Caco-2 (cell line): ENCODE results near the gene SULT2B1. TPM values are rescaled to one million over a fixed set of nuclear protein-coding genes. Genes with fewer than 3 reads are reported as not detected.

Experiments
- BruUV-seq: library from RNA; stranded (reverse); fragments of 400-500 nt; replicated peaks from 2 replicates; lab custom pipeline; 2021; lab: Mats Ljungman, UMichigan
- CTCF ChIA-PET: fragments of 300-600 bp; sonication (Branson Sonifier 250); formaldehyde crosslinking; loops from one replicate; lab custom pipeline; 2022; ENCODE audit warnings: antibody characterized with exemption; lab: Charles Lee
- POLR2A ChIA-PET: fragments of 300-600 bp; sonication (Branson Sonifier 250); formaldehyde crosslinking; loops from one replicate; lab custom pipeline; 2022; ENCODE audit warnings: antibody characterized with exemption; lab: Charles Lee
- DNase-seq, 2 experiments: peaks; one replicate each; pipeline versions ENCODE4 v3.0.0 to v3.0.0-alpha.2; 2020 to 2022
- H3K27me3 ChIP-seq: replicated peaks from 2 replicates; pipeline ENCODE4 v1.6.0; 2011; ENCODE audit warnings: low read length; ENCODE audit not compliant: control insufficient read depth, insufficient read depth
- H3K36me3 ChIP-seq: 2 replicates; pipeline ENCODE4 v1.5.1; 2011; ENCODE audit warnings: low read length; ENCODE audit not compliant: control insufficient read depth, insufficient read depth
- H3K4me1 ChIP-seq: fragments of 250-450 bp; sonication (Bioruptor Pico); 2 replicates; pipeline ENCODE4 v1.5.1; 2020; ENCODE audit warnings: mild to moderate bottlenecking
- H3K4me3 ChIP-seq: 2 replicates; pipeline ENCODE4 v1.5.1; 2011; ENCODE audit warnings: low read depth, mild to moderate bottlenecking, control low read depth, low read length
- H3K9me3 ChIP-seq: fragments of 250-450 bp; sonication (Bioruptor Pico); 2 replicates; pipeline ENCODE4 v1.5.1; 2020; ENCODE audit warnings: mild to moderate bottlenecking, moderate library complexity
- H3K27ac Mint-ChIP-seq: one replicate; pipeline ENCODE4 v1.8.0; 2022; ENCODE audit warnings: mixed read lengths; ENCODE audit not compliant: unreplicated experiment
- H3K27me3 Mint-ChIP-seq: one replicate; pipeline ENCODE4 v1.8.0; 2022; ENCODE audit warnings: mixed read lengths; ENCODE audit not compliant: insufficient read depth, unreplicated experiment
- H3K36me3 Mint-ChIP-seq: one replicate; pipeline ENCODE4 v1.8.0; 2022; ENCODE audit warnings: mild to moderate bottlenecking, mixed read lengths; ENCODE audit not compliant: insufficient read depth, unreplicated experiment
- H3K4me1 Mint-ChIP-seq: one replicate; pipeline ENCODE4 v1.8.0; 2022; ENCODE audit warnings: low read depth, mixed read lengths; ENCODE audit not compliant: unreplicated experiment
- H3K4me3 Mint-ChIP-seq: one replicate; pipeline ENCODE4 v1.8.0; 2022; ENCODE audit warnings: mild to moderate bottlenecking, moderate library complexity, mixed read lengths; ENCODE audit not compliant: unreplicated experiment
- H3K9me3 Mint-ChIP-seq: one replicate; pipeline ENCODE4 v1.8.0; 2022; ENCODE audit warnings: mixed read lengths; ENCODE audit not compliant: unreplicated experiment
- intact Hi-C: fragments of 100-400 bp; cut with micrococcal nuclease; formaldehyde crosslinking; loops from one replicate; pipeline ENCODE4 v1.10.0; 2022; ENCODE audit not compliant: unreplicated experiment
- total RNA-seq: library from RNA; stranded (reverse); gene quantifications from 2 replicates; pipeline ENCODE4 v1.2.3, GENCODE V29; 2022
- TF ChIP-seq, protein P1 (sequence below), 2 experiments: fragments of 200-600 bp in 1 of 2; IDR thresholded peaks; 1 replicate in 1 of 2; 2 replicates in 1 of 2; pipeline versions ENCODE4 v1.5.1 to v1.8.0; 2011 to 2022; ENCODE audit warnings: antibody characterized with exemption in 1 of 2, control low read depth in 1 of 2, inconsistent platforms in 1 of 2, low read depth in 1 of 2, low read length in 1 of 2, mild to moderate bottlenecking in 1 of 2, moderate library complexity in 1 of 2; ENCODE audit not compliant: insufficient read depth in 1 of 2, severe bottlenecking in 1 of 2, unreplicated experiment in 1 of 2

The SULT2B1 gene
- total RNA-seq, 1 experiment from 2014 or later = 1.4 TPM

DNA sequence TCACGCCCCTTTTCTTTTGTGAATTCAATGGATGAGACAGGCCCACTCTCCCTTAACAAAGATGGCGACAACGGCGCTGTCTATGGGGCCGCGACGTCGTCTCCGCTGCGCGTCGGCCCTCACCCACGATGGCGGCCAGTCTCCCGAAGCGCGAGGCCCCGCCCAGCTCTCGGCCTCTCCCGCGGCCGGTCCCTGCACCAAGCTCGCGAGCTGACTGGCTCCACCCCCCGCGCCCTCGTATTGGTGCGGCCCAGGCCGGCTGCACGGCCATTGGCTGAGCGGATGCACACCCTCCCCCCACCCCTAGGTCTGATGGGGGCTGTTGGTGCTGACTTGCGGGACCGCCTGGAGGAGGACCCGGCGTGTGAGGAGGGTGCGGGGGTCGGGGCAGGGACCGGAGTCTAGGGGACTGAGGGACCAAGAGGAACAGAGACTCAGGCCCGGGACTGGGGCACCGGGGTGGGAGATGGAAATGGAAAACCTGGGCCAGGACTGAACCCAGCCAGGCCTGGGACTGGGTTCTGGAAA, 72.2 kb downstream of the SULT2B1 start:
- peak overlapping the region; percentile 63 for H3K4me3 ChIP-seq

DNA sequence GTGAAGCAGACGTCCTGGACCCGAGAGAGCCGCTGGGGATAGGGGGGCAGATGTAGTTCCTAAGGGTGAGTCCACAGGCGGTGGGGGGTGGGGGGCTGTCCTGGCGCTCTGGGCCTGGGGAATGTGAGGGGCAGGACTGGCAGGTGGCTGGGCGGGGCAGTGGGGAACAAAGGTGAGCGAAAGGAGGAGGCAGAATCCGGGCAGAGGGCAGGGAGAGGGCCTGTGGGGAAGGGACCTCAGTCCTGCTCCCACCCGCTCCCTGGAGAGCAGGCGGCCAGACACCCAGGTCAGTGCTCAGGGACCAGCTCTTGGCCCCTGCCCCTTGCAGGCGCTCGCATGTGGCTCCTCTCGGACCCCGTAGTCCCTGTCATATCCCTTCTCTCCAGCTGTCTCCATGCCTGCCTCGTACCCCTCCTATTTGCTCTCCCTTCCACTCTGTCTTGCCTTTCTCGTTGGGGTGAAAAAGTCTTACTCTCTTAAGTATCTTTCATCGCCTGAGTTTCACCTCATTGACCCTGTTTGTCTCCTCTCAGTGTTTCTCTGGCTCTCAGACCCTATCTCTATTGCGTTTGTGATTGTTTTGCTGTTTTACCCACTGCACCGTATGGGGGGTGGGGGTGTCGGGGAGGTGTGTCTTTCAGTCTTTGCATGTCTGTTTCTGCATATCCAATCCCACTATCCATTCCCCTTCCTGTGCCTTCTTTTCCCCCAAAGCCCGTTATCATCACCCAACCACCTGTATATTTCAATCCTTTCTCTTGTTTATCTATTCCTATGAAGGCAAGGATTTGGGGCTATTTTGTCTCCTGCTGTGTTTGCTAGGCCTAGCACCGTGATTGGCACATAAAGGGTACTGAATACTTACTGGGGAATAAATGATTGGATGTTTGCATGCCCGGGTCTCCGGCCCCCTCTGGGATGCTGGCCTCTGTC, 73.1 kb downstream of the SULT2B1 start:
- H3K4me1 ChIP-seq = peaks cover 45% of the 10 kb centered on the region
- Mint-ChIP-seq H3K27ac (peak overlapping the region; percentile 87), H3K4me3 (peak overlapping the region; percentile 87), H3K9me3 (no peaks in the 10 kb centered on the region), H3K36me3 (peaks cover 65% of the 10 kb centered on the region), H3K4me1 (peaks cover 40% of the 10 kb centered on the region), H3K27me3 (no peaks in the 10 kb centered on the region)
- intact Hi-C loops = loop anchor here (1.0 kb wide), 1 partner anchor 8 kb away; no protein-coding TSS in a partner anchor
- CTCF ChIA-PET = no interaction called here
- DNase-seq = peak; percentile 83 to 84
- H3K4me3 ChIP-seq = peak overlapping the region; percentile 63
- H3K27me3 ChIP-seq = no peaks in the 10 kb centered on the region
- H3K9me3 ChIP-seq = no peaks in the 10 kb centered on the region
- TF ChIP-seq, protein P1, sequence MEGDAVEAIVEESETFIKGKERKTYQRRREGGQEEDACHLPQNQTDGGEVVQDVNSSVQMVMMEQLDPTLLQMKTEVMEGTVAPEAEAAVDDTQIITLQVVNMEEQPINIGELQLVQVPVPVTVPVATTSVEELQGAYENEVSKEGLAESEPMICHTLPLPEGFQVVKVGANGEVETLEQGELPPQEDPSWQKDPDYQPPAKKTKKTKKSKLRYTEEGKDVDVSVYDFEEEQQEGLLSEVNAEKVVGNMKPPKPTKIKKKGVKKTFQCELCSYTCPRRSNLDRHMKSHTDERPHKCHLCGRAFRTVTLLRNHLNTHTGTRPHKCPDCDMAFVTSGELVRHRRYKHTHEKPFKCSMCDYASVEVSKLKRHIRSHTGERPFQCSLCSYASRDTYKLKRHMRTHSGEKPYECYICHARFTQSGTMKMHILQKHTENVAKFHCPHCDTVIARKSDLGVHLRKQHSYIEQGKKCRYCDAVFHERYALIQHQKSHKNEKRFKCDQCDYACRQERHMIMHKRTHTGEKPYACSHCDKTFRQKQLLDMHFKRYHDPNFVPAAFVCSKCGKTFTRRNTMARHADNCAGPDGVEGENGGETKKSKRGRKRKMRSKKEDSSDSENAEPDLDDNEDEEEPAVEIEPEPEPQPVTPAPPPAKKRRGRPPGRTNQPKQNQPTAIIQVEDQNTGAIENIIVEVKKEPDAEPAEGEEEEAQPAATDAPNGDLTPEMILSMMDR (IDR thresholded peaks at IDR 0.05; ENCODE audit: insufficient read depth in 1 of 2, low read depth in 1 of 2, low read length in 1 of 2, severe bottlenecking in 1 of 2, unreplicated experiment in 1 of 2) = no peak
- POLR2A ChIA-PET = interaction anchor here (1.8 to 1.9 kb wide), 2 partner anchors 8 to 13 kb away, joined by 17 to 21 read pairs; partner anchors contain the start of gene DBP
- TSS peak; percentile 14 for BruUV-seq
- H3K36me3 ChIP-seq = no peaks in the 10 kb centered on the region; the same call in 1 of the 2 replicates

More for the DNA sequence above, 72.2 kb downstream of the SULT2B1 start:
- intact Hi-C loops = loop anchor here (1.0 kb wide), 1 partner anchor 9 kb away; no protein-coding TSS in a partner anchor
- TF ChIP-seq, protein P1 (IDR thresholded peaks at IDR 0.05; ENCODE audit: insufficient read depth in 1 of 2, low read depth in 1 of 2, low read length in 1 of 2, severe bottlenecking in 1 of 2, unreplicated experiment in 1 of 2) = no peak
- Mint-ChIP-seq H3K27ac (peak overlapping the region; percentile 87), H3K4me3 (peak overlapping the region; percentile 87), H3K4me1 (peaks cover 48% of the 10 kb centered on the region), H3K36me3 (peaks cover 64% of the 10 kb centered on the region), H3K27me3 (no peaks in the 10 kb centered on the region), H3K9me3 (no peaks in the 10 kb centered on the region)
- peaks cover 50% of the 10 kb centered on the region for H3K4me1 ChIP-seq
- H3K36me3 ChIP-seq = no peaks in the 10 kb centered on the region; the same call in 1 of the 2 replicates
- peak; percentile 99 for DNase-seq
- H3K9me3 ChIP-seq = no peaks in the 10 kb centered on the region
- ChIA-PET CTCF (interaction anchor here (0.6 to 1.3 kb wide), 6 partner anchors 15 to 233 kb away, joined by 3 to 6 read pairs (median 4); partner anchors contain the start of gene KDELR1), POLR2A (interaction anchor here (0.8 to 1.9 kb wide), 6 partner anchors 9 to 260 kb away, joined by 3 to 21 read pairs (median 6); partner anchors contain the start of genes DBP, SYNGR4 and TMEM143)
- BruUV-seq = no TSS peak
- no peaks in the 10 kb centered on the region for H3K27me3 ChIP-seq

DNA sequence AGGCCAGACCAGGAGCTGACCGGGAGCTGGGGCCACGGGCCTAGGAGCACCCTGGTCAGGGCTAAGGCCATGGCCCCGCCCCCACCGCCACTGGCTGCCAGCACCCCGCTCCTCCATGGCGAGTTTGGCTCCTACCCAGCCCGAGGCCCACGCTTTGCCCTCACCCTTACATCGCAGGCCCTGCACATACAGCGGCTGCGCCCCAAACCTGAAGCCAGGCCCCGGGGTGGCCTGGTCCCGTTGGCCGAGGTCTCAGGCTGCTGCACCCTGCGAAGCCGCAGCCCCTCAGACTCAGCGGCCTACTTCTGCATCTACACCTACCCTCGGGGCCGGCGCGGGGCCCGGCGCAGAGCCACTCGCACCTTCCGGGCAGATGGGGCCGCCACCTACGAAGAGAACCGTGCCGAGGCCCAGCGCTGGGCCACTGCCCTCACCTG, 73.9 kb downstream of the SULT2B1 start:
- Mint-ChIP-seq H3K27ac (peak overlapping the region; percentile 87), H3K4me3 (peak overlapping the region; percentile 87)
- POLR2A ChIA-PET = no interaction called here

More for the DNA sequence above, 73.9 kb downstream of the SULT2B1 start:
- Mint-ChIP-seq H3K4me1 (peaks cover 36% of the 10 kb centered on the region), H3K36me3 (peaks cover 73% of the 10 kb centered on the region), H3K9me3 (no peaks in the 10 kb centered on the region), H3K27me3 (no peaks in the 10 kb centered on the region)
- intact Hi-C loops = no loop called here
- Histone ChIP-seq H3K36me3 (no peaks in the 10 kb centered on the region; the same call in 1 of the 2 replicates), H3K4me1 (peaks cover 42% of the 10 kb centered on the region), H3K4me3 (peak overlapping the region; percentile 63), H3K27me3 (no peaks in the 10 kb centered on the region), H3K9me3 (no peaks in the 10 kb centered on the region)
- CTCF ChIA-PET = no interaction called here
- TF ChIP-seq, protein P1 (IDR thresholded peaks at IDR 0.05; ENCODE audit: insufficient read depth in 1 of 2, low read depth in 1 of 2, low read length in 1 of 2, severe bottlenecking in 1 of 2, unreplicated experiment in 1 of 2) = no peak
- no TSS peak for BruUV-seq
- DNase-seq = no peak
